Endothelial cell of umbilical vein (primary cell): ENCODE results near the gene PPP1R7.

Source experiments
- CTCF ChIP-seq, 2 donors: IDR thresholded peaks; 1 replicate in 1 of 2; 2 replicates in 1 of 2; pipeline ENCODE4 v1.5.1; 2011; ENCODE audit warnings: low read length in 2 of 2, mild to moderate bottlenecking in 2 of 2, moderate library complexity in 2 of 2, control low read depth in 1 of 2, inconsistent platforms in 1 of 2, low read depth in 1 of 2; ENCODE audit not compliant: insufficient read depth in 1 of 2; ENCODE audit errors: extremely low read depth in 1 of 2
- EZH2 ChIP-seq: IDR thresholded peaks from 2 replicates; pipeline ENCODE4 v1.6.1; 2012; ENCODE audit warnings: borderline replicate concordance, low read depth, mild to moderate bottlenecking, moderate library complexity, low read length, inconsistent platforms; ENCODE audit not compliant: severe bottlenecking
- JUN ChIP-seq: IDR thresholded peaks from 2 replicates; pipeline ENCODE4 v1.6.1; 2011; ENCODE audit warnings: borderline replicate concordance, low read depth; ENCODE audit not compliant: insufficient read length, insufficient read depth
- MYC ChIP-seq: IDR thresholded peaks from one replicate; pipeline ENCODE4 v1.6.1; 2011; ENCODE audit warnings: mild to moderate bottlenecking, low read depth, low read length
- POLR2A ChIP-seq: IDR thresholded peaks from 2 replicates; pipeline ENCODE4 v1.6.1; 2012; ENCODE audit warnings: low read depth, mild to moderate bottlenecking, control low read depth, low read length
- TF ChIP-seq, protein P1 (sequence below): IDR thresholded peaks from 2 replicates; pipeline ENCODE4 v1.6.1; 2011; ENCODE audit not compliant: insufficient read depth, insufficient read length

- TF ChIP-seq CTCF (IDR thresholded peaks at IDR 0.05; ENCODE audit: extremely low read depth in 1 of 2, insufficient read depth in 1 of 2, low read depth in 1 of 2, low read length in 2 of 2) (no peak), POLR2A (no peak), EZH2 (no peak), MYC (no peak), JUN (no peak)
- TF ChIP-seq, protein P1, sequence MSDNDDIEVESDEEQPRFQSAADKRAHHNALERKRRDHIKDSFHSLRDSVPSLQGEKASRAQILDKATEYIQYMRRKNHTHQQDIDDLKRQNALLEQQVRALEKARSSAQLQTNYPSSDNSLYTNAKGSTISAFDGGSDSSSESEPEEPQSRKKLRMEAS = no peak
Observed at GRCh38 chr2:241151934-241152660, 1.8 kb downstream of the PPP1R7 start.
